Stimulated activated memory B cell treated with anti-CD40 and anti-IgM and Interleukin-4, amounts not matched to agents 10 μg/mL and 1 μg/mL and 100 μg/mL, for 72 hours (primary cell): ENCODE results near the gene C2CD5.
"Not testable (repeated sequence)": the region's sequence is repeated elsewhere in the genome, so short reads cannot be mapped to it uniquely, and the experiment has no call there.

Source experiments
- ATAC-seq: fragments of 150-1000 bp; cut with Tn5 transposase; 2 replicates; pipeline ENCODE4 v1.10.0; 2021
- H3K27ac Mint-ChIP-seq: one replicate; pipeline ENCODE4 v1.8.0; 2022; ENCODE audit warnings: mild to moderate bottlenecking, mixed read lengths
- H3K27me3 Mint-ChIP-seq: one replicate; pipeline ENCODE4 v1.8.0; 2022; ENCODE audit warnings: mixed read lengths
- H3K36me3 Mint-ChIP-seq: one replicate; pipeline ENCODE4 v1.8.0; 2022; ENCODE audit warnings: mixed read lengths
- H3K4me1 Mint-ChIP-seq: one replicate; pipeline ENCODE4 v1.8.0; 2022; ENCODE audit warnings: mixed read lengths
- H3K4me3 Mint-ChIP-seq: one replicate; pipeline ENCODE4 v1.8.0; 2022; ENCODE audit warnings: mild to moderate bottlenecking, moderate library complexity, mixed read lengths
- H3K9me3 Mint-ChIP-seq: one replicate; pipeline ENCODE4 v1.8.0; 2022; ENCODE audit warnings: mixed read lengths

C2CD5 gene

GRCh38 chr12:22518998-22519397 lies 25.3 kb downstream of the C2CD5 start:
- peaks cover 35% of the 10 kb centered on the region for H3K36me3 Mint-ChIP-seq
- no peaks in the 10 kb centered on the region for H3K27me3 Mint-ChIP-seq
- ATAC-seq = no peak
- H3K4me1 Mint-ChIP-seq = no peaks in the 10 kb centered on the region
- no peak overlapping the region for H3K4me3 Mint-ChIP-seq
- H3K9me3 Mint-ChIP-seq = no peaks in the 10 kb centered on the region
- no peak overlapping the region for H3K27ac Mint-ChIP-seq

GRCh38 chr12:22518060-22518719 lies 26.2 kb downstream of the C2CD5 start:
- Mint-ChIP-seq H3K27me3 (no peaks in the 10 kb centered on the region), H3K9me3 (no peaks in the 10 kb centered on the region), H3K4me3 (no peak overlapping the region), H3K4me1 (no peaks in the 10 kb centered on the region), H3K27ac (no peak overlapping the region), H3K36me3 (peaks cover 32% of the 10 kb centered on the region)
- ATAC-seq = no peak

- H3K4me3 Mint-ChIP-seq = no peak overlapping the region
- no peaks in the 10 kb centered on the region for H3K9me3 Mint-ChIP-seq
- H3K36me3 Mint-ChIP-seq = peaks cover 21% of the 10 kb centered on the region
- ATAC-seq = no peak
- no peaks in the 10 kb centered on the region for H3K27me3 Mint-ChIP-seq
- H3K4me1 Mint-ChIP-seq = no peaks in the 10 kb centered on the region
- H3K27ac Mint-ChIP-seq = no peak overlapping the region
Observed at GRCh38 chr12:22514875-22515274, 29.5 kb downstream of the C2CD5 start.

- no peak overlapping the region for H3K4me3 Mint-ChIP-seq
- no peaks in the 10 kb centered on the region for H3K4me1 Mint-ChIP-seq
- H3K9me3 Mint-ChIP-seq = no peaks in the 10 kb centered on the region
- H3K27ac Mint-ChIP-seq = no peak overlapping the region
- H3K27me3 Mint-ChIP-seq = no peaks in the 10 kb centered on the region
- H3K36me3 Mint-ChIP-seq = peaks cover 38% of the 10 kb centered on the region
- no peak for ATAC-seq
Observed at GRCh38 chr12:22505826-22506225, 38.5 kb downstream of the C2CD5 start.

- Mint-ChIP-seq H3K9me3 (no peaks in the 10 kb centered on the region), H3K36me3 (peaks cover 36% of the 10 kb centered on the region), H3K27me3 (no peaks in the 10 kb centered on the region), H3K27ac (no peak overlapping the region), H3K4me3 (no peak overlapping the region), H3K4me1 (no peaks in the 10 kb centered on the region)
- no peak for ATAC-seq
Observed at GRCh38 chr12:22500100-22500499, 44.2 kb downstream of the C2CD5 start.

- H3K9me3 Mint-ChIP-seq = no peaks in the 10 kb centered on the region
- H3K4me1 Mint-ChIP-seq = no peaks in the 10 kb centered on the region
- peaks cover 31% of the 10 kb centered on the region for H3K36me3 Mint-ChIP-seq
- no peak for ATAC-seq
- H3K4me3 Mint-ChIP-seq = no peak overlapping the region
- no peaks in the 10 kb centered on the region for H3K27me3 Mint-ChIP-seq
- no peak overlapping the region for H3K27ac Mint-ChIP-seq
Observed at GRCh38 chr12:22499445-22499844, 44.9 kb downstream of the C2CD5 start.

- H3K4me3 Mint-ChIP-seq = no peak overlapping the region
- peaks cover 39% of the 10 kb centered on the region for H3K36me3 Mint-ChIP-seq
- no peak for ATAC-seq
- no peaks in the 10 kb centered on the region for H3K9me3 Mint-ChIP-seq
- no peaks in the 10 kb centered on the region for H3K4me1 Mint-ChIP-seq
- H3K27me3 Mint-ChIP-seq = no peaks in the 10 kb centered on the region
- H3K27ac Mint-ChIP-seq = no peak overlapping the region
Observed at GRCh38 chr12:22494319-22494718, 50.0 kb downstream of the C2CD5 start.

GRCh38 chr12:22491034-22491433 lies 53.3 kb downstream of the C2CD5 start:
- Mint-ChIP-seq H3K36me3 (peaks cover 51% of the 10 kb centered on the region), H3K9me3 (no peaks in the 10 kb centered on the region), H3K27ac (no peak overlapping the region), H3K27me3 (no peaks in the 10 kb centered on the region), H3K4me1 (no peaks in the 10 kb centered on the region), H3K4me3 (no peak overlapping the region)
- ATAC-seq = no peak

GRCh38 chr12:22488478-22488877 lies 55.9 kb downstream of the C2CD5 start:
- peaks cover 58% of the 10 kb centered on the region for H3K36me3 Mint-ChIP-seq
- no peaks in the 10 kb centered on the region for H3K4me1 Mint-ChIP-seq
- no peak overlapping the region for H3K27ac Mint-ChIP-seq
- H3K4me3 Mint-ChIP-seq = no peak overlapping the region
- no peaks in the 10 kb centered on the region for H3K9me3 Mint-ChIP-seq
- no peak for ATAC-seq
- H3K27me3 Mint-ChIP-seq = no peaks in the 10 kb centered on the region

GRCh38 chr12:22487683-22488082 lies 56.7 kb downstream of the C2CD5 start:
- not testable (repeated sequence) for H3K4me1 Mint-ChIP-seq, ATAC-seq, H3K9me3 Mint-ChIP-seq, H3K27ac Mint-ChIP-seq, H3K27me3 Mint-ChIP-seq, H3K4me3 Mint-ChIP-seq
- H3K36me3 Mint-ChIP-seq = peaks cover 56% of the 10 kb centered on the region

- no peak overlapping the region for H3K27ac Mint-ChIP-seq
- H3K4me1 Mint-ChIP-seq = no peaks in the 10 kb centered on the region
- ATAC-seq = no peak
- H3K4me3 Mint-ChIP-seq = no peak overlapping the region
- peaks cover 35% of the 10 kb centered on the region for H3K36me3 Mint-ChIP-seq
- no peaks in the 10 kb centered on the region for H3K9me3 Mint-ChIP-seq
- no peaks in the 10 kb centered on the region for H3K27me3 Mint-ChIP-seq
Observed at GRCh38 chr12:22481547-22482104, 62.7 kb downstream of the C2CD5 start.

- not testable (repeated sequence) for H3K27ac Mint-ChIP-seq, H3K27me3 Mint-ChIP-seq, H3K4me1 Mint-ChIP-seq, ATAC-seq, H3K4me3 Mint-ChIP-seq, H3K9me3 Mint-ChIP-seq
- peaks cover 35% of the 10 kb centered on the region for H3K36me3 Mint-ChIP-seq
Observed at GRCh38 chr12:22480814-22481213, 63.5 kb downstream of the C2CD5 start.

GRCh38 chr12:22480016-22480415 lies 64.3 kb downstream of the C2CD5 start:
- no peak for ATAC-seq
- H3K27ac Mint-ChIP-seq = no peak overlapping the region
- H3K4me3 Mint-ChIP-seq = no peak overlapping the region
- peaks cover 35% of the 10 kb centered on the region for H3K36me3 Mint-ChIP-seq
- H3K4me1 Mint-ChIP-seq = no peaks in the 10 kb centered on the region
- H3K9me3 Mint-ChIP-seq = no peaks in the 10 kb centered on the region
- no peaks in the 10 kb centered on the region for H3K27me3 Mint-ChIP-seq

- peaks cover 37% of the 10 kb centered on the region for H3K36me3 Mint-ChIP-seq
Observed at GRCh38 chr12:22477894-22478287, 66.5 kb downstream of the C2CD5 start.

GRCh38 chr12:22477166-22477893 lies 67.0 kb downstream of the C2CD5 start:
- Mint-ChIP-seq H3K4me1 (peaks cover 13% of the 10 kb centered on the region), H3K27ac (peak overlapping the region; percentile 9)
- ATAC-seq = no peak

More at GRCh38 chr12:22477894-22478287, 66.5 kb downstream of the C2CD5 start:
- ATAC-seq = no peak
- Mint-ChIP-seq H3K9me3 (no peaks in the 10 kb centered on the region), H3K27ac (peak overlapping the region; percentile 9), H3K27me3 (no peaks in the 10 kb centered on the region), H3K4me3 (no peak overlapping the region), H3K4me1 (peaks cover 13% of the 10 kb centered on the region)

GRCh38 chr12:22476133-22476532 lies 68.2 kb downstream of the C2CD5 start:
- H3K27me3 Mint-ChIP-seq = no peaks in the 10 kb centered on the region
- no peak for ATAC-seq
- peaks cover 13% of the 10 kb centered on the region for H3K4me1 Mint-ChIP-seq
- H3K4me3 Mint-ChIP-seq = no peak overlapping the region
- H3K27ac Mint-ChIP-seq = no peak overlapping the region
- no peaks in the 10 kb centered on the region for H3K9me3 Mint-ChIP-seq
- peaks cover 31% of the 10 kb centered on the region for H3K36me3 Mint-ChIP-seq

More at GRCh38 chr12:22477166-22477893, 67.0 kb downstream of the C2CD5 start:
- Mint-ChIP-seq H3K9me3 (no peaks in the 10 kb centered on the region), H3K27me3 (no peaks in the 10 kb centered on the region), H3K36me3 (peaks cover 37% of the 10 kb centered on the region), H3K4me3 (no peak overlapping the region)
